GM21381 (cell line): ENCODE data around the gene NADSYN1.

Experiments used
- ATAC-seq: cut with Tn5 transposase; IDR thresholded peaks from one replicate; pipeline ENCODE4 v1.9.1; 2021; ENCODE audit warnings: mild to moderate bottlenecking, moderate library complexity; ENCODE audit not compliant: unreplicated experiment

Gene NADSYN1

DNA sequence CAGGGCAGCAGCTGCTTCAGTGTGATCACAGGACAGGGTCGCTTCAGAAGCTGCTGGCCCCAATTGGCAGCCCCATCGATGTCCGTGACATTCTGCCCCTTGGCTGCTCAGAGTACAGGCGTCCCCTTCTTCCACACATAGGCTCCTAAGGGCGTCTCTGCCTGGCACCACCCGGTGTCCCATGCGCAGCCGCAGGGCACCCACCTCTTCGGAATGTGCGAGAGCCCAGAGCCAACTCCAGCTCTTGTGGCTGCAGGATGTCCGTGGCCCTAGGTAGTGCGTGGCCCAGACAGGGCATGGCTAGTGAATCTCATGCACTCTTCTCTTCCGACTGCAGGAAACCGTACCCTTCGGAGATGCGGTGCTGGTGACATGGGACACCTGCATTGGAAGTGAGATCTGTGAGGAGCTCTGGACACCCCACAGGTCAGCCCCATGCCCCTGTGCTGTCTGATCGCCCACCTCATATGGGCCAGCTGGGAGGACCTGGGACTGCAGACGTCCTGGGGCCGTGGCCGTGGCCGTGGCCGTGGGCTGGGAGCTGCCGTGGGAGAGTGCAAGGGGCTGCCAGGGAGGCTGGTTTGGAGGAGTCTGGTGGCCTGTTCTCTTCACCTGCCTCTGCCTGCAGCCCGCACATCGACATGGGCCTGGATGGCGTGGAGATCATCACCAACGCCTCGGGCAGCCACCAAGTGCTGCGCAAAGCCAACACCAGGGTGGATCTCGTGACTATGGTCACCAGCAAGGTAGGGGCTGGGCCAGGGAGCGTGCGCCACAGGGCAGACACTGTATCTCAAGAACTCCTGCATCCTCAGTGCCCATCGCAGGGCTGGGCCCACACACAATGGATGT lies 20.2 kb downstream of the NADSYN1 start:
- ATAC-seq, result no peak

- ATAC-seq, result no peak
Observed at GRCh38 chr11:71473793-71474080, 20.7 kb downstream of the NADSYN1 start.

- ATAC-seq, result no peak
Observed at GRCh38 chr11:71474141-71474770, 21.3 kb downstream of the NADSYN1 start.

- ATAC-seq, result no peak
Observed at GRCh38 chr11:71474771-71475483, 21.9 kb downstream of the NADSYN1 start.

- ATAC-seq, result no peak
Observed at GRCh38 chr11:71476031-71476430, 23.0 kb downstream of the NADSYN1 start.

GRCh38 chr11:71476926-71477640 lies 24.1 kb downstream of the NADSYN1 start:
- ATAC-seq, result no peak

DNA sequence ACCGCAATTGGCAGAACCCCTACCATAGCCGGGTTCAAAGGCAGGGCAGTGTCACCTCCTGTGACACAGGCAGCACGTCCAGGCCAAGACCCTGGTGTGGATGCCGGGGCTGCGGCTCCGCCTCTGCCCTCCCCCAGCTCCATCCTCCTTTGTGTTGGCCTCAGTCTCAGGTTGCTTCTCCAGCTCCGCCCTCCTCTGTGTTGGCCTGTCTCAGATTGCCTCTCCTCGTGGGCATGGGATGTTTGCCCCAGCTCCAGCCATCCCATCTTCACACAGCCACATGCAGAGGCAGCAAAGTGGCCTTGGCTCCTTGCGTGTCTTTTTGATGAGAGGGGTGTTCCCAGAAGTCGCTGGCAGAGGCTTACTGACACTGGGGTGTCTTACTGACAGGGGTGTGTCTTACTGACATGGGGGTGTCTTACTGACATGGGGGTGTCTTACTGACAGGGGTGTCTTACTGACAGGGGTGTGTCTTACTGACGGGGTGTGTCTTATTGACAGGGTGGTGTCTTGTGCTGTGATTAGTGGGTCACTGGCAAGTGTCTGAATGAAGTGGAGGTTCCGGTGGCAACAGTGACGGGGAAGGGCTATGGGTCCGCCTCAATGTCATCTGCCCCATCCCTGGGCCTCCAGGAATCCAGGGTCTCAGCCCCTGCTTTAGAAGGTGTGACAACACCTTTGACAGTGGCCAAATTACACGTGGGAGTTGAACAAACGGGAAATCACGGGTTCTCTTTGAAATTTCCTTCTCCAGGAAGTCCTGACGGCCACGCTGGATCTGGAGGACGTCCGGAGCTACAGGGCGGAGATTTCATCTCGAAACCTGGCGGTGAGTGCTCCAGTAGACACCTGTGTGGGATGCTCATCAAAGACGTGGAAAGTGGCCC lies 24.9 kb downstream of the NADSYN1 start:
- no peak for ATAC-seq

GRCh38 chr11:71478528-71478840 lies 25.5 kb downstream of the NADSYN1 start:
- ATAC-seq, result no peak

DNA sequence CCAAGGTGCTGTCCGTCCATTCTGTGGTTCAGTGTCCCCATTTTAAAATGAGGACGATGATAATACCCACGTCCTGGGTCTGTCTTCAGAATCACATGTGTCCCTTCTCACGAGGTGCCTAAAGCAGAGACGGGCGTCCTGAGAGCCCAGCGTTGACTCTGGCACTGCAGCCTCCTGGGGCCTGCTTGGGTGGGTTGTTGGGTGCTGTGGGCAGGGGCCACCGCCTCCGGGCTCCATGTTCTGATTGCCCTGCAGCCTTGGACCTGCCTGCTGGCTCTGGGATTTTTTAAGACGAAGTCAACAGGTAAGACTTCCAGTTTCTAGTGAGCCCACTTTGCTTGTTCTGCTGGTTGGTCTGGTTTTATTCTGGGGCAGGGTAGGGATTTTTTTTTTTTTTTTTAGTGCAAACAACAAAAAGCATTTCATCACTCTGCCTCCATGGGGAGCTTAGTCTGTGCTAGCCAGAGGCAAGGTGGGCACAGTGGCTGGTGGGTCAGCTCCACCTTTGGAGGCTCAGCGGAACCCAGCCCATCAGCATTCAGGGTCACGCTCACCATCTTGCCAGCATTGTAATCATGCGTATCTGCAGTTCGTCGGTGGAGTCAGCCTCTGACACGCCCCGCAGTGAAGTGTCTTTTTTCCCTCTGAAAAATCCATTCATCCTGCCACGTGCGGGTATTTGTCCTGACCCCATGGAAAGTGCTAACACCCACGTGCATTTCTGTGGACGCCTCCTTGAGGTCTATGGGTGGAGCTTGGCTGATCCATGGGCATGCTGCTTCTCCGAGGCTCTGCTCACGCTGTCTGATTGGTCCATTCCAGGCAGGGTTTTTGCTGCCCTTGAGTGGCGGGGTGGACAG lies 28.3 kb downstream of the NADSYN1 start:
- no peak for ATAC-seq

- ATAC-seq, result no peak
Observed at GRCh38 chr11:71482216-71482615, 29.2 kb downstream of the NADSYN1 start.

DNA sequence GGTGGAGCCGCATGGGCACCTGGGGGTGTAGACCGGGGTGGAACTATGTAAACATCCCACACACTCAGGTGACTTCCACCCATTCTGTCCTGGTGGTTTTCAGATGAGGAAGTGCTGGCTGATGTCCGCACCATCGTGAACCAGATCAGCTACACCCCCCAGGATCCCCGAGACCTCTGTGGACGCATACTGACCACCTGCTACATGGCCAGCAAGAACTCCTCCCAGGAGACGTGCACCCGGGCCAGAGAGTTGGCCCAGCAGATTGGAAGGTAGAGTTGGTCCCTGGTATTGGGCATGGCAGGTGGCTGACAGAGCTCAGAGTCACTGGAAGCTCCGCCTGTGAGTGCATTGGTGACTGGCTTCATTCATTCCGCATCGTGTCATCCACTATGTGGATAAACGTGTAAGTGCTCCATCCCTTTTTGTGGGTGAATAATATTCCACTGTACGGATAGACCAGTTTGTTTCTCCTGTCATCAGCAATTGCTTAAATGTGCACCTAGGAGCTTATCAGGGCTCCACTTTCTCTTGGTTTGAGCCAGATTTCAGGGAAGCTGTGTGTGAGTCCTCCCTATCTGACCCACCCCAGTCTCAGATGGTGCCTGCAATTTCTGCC lies 29.9 kb downstream of the NADSYN1 start:
- no peak for ATAC-seq

DNA sequence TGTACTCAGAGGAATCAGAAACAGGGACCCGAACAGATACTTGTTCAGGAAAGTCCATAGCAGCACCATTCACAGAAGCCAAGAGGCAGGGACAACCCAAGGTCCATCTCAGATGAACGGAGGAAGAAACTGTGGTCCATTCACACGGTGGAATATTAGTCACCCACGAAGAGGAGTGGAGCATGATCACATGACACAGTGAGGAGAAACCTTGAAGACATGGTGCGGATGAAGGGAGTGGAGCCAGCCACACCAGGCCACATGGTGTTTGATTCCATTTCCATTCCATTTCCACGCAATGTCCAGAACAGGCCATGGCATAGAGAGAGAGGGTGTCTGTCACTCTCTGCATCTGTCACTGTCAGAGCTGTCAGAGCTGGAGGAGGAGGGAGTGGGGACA lies 30.7 kb downstream of the NADSYN1 start:
- ATAC-seq, result no peak

DNA sequence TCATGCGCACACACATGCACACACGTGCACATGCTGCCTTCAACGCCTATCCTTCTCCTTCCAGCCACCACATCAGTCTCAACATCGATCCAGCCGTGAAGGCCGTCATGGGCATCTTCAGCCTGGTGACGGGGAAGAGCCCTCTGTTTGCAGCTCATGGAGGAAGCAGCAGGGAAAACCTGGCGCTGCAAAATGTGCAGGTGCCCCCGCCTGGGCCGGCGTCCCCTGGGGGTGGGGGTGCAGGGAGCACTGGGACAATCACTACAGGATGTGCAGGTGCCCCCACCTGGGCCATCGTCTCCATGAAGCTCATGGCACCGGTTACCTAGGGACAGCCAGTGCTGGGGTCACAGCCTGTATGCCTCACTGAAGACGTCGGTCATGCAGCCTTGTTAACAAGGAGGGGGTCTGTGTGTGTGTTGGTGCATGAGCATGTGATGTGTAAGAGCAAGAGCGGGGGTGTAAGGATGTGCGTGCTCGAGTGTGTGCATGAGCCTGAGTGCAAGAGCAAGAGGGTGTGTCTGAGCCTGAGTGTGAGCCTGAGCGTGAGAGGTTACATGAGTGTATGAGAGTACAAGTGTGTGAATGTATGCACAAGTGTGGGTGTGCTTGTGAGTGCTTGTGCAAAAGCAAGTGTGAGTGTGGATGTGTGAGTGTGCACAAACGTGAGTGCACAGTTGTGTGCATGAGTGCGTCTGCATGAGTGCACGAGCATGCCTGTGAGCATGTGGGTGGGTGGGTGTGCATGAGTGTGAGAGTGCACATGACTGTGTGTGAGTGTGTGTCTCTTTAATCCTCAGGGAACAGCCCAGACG lies 31.5 kb downstream of the NADSYN1 start:
- ATAC-seq, result no peak

- ATAC-seq, result no peak
Observed at GRCh38 chr11:71485063-71485399, 32.0 kb downstream of the NADSYN1 start.

- ATAC-seq, result no peak
Observed at GRCh38 chr11:71485466-71485865, 32.5 kb downstream of the NADSYN1 start.

DNA sequence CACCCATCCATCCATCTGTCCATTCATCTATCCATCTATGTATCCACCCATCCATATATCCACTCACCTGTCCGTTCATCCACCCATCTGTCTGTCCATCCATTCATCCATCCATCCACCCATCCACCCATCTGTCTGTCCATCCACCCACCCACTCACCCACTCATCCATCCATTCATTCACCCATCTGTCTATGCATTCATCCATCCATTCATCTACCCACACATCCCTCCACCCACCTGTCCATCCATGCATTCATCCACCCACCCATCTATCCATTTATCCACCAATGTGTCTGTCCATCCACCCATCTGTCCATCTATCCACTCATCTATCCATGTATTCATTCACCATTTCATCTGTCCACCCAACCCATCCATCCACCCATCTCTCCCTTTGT lies 33.3 kb downstream of the NADSYN1 start:
- no peak for ATAC-seq

GRCh38 chr11:71488681-71489270 lies 35.8 kb downstream of the NADSYN1 start:
- no peak for ATAC-seq
